SK-MEL-5 (cell line): Measurements from ENCODE around the gene CDK3. TPM values are rescaled to one million over a fixed set of nuclear protein-coding genes. Genes with fewer than 3 reads are reported as not detected.
A peak's percentile ranks its signal among the peaks of the same experiment; 100 is the strongest.
"Not testable (repeated sequence)": the region's sequence is repeated elsewhere in the genome, so short reads cannot be mapped to it uniquely, and the experiment has no call there.

Experiments used
- DNase-seq: peaks from one replicate; pipeline ENCODE4 v3.0.0-alpha.2; 2016; ENCODE audit warnings: low read depth, low spot score
- in situ Hi-C: cut with HindIII; loops from 2 replicates; pipeline ENCODE4 v1.10.0; 2016; ENCODE audit warnings: low sequenced_read_pairs, high pct_unique_total_duplicates, low pct_unique_long_range_greater_than_20kb
- polyA plus RNA-seq, 2 experiments: library from polyadenylated mRNA; depleted of rRNA; stranded (reverse); fragments of >200 nt; gene quantifications; 2 replicates each; pipeline ENCODE4 v1.2.3, GENCODE V29; 2015
- total RNA-seq: library from RNA; depleted of rRNA; stranded (reverse); fragments of >200 nt; shearing (Covaris generic); gene quantifications from 2 replicates; pipeline ENCODE4 v1.2.3, GENCODE V29; 2014; rRNA removed

CDK3 gene
- 3.1 and 4.3 TPM in 2 replicates for total RNA-seq
- 3.7 and 4.1 TPM in 2 replicates for polyA plus RNA-seq (2015; cell fraction: cytosol; rRNA removed)
- 96.5 and 110 TPM in 2 replicates for polyA plus RNA-seq (2015; cell fraction: nucleus; rRNA removed)

DNA sequence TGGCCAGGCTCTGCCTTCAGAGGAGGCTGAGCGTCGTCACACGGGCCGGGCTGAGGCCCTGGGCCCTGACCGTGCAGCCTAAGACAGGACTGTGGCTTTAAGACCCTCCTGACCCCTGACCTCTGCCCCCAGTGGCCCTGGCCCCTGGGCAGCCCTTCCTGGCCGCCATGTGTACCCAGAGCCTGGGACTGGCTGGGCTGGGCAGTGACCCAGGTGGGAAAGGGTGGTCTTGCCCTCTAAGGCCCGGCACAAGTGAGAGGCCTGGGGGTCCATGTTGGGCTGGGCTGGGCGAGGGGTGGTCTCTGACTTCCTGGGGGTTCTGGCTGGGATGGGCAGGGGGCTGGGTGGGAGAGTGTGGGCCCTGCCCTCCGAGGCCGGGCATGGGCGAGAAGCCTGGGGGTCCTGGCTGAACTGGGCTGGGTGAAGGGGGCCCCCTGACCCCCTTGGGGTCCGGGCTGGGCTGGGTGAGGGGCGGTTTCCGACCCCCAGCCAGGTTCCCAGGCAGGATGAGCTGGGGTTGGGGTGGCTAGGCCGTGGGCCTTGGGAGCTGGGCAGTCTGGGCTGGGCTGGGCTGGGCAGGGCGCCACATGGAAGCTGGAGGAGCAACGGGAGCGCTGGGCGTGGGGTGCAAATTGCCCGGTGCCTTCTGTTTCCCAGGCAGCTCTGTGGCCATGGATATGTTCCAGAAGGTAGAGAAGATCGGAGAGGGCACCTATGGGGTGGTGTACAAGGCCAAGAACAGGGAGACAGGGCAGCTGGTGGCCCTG, at the start of gene CDK3:
Gene CDK3, plus strand, starts transcription at position 101 of the 767 bp plus-strand sequence. Its CDS starts 571 bp downstream, at position 672.
- DNase-seq: no peak
- in situ Hi-C loops: no loop called here

- in situ Hi-C loops: no loop called here
- DNase-seq: no peak
Observed at GRCh38 chr17:75950855-75951554, 49.6 kb upstream of the CDK3 start.

DNA sequence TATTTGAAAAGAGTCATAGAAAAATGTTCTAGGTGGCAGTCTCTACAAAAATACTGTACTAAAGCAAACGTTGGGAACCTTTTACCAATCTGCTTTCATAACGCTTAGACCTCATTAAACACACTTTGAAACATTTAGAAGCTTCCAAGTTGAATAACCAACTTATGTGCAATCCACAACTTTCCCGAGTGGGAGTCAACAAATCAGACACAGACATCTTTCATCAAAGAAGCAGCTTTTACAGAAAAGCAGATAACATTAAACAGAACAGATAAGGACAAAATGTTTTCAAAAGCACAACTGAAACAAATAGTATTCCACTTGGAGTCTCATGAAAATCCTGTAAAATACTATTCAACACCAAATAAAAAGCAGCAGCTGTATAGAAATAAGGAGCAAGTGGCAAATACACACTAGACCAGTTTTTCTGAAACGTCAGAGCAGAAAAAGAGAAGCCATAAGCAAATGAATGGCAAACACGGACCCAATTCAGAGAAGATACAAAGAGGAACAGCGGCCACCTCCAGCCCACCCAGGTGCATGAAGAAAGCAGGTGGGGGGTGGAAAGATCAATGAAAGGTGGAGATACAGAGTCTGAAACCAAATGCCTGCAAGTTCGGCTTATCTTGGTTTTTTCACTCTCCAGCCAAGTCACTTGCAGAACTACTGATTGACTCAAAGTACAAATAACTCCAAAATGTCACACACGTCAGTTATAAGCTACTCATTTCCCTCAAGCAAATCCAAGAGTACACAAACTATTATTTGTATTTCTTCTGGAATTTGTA, 41.4 kb upstream of the CDK3 start:
- DNase-seq: no peak
- in situ Hi-C loops: no loop called here

DNA sequence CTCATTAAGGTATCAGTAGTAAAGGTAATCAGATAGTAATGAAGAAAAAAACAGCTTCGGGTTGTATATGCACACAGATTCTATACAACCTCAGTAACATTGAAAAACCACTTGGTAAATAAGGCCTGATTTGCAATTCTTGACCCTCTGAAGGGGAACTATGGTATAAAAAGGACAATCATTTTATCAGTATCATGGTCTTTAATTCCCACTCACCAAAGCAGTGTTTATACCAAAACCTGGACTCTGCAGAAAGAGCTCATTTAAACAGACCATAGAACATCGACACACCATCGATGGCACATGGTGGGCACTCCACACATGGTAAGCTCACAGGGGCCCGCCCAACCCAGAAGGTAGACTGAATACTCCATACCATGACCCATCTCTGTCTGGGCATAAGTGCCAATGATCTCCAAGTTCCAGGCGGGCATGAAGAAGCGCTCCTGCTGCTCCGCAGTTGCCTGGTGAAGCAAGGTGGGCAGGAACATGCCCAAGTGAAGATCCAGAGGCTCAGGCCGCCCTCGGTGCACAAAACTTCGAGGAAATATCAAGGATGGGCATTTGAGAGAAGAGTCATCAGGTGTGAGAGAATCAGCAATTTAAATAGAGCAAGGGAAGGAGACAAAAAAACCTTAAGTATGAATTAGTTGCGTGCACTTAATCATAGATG, 40.7 kb upstream of the CDK3 start:
- in situ Hi-C loops: no loop called here
- DNase-seq: no peak

DNA sequence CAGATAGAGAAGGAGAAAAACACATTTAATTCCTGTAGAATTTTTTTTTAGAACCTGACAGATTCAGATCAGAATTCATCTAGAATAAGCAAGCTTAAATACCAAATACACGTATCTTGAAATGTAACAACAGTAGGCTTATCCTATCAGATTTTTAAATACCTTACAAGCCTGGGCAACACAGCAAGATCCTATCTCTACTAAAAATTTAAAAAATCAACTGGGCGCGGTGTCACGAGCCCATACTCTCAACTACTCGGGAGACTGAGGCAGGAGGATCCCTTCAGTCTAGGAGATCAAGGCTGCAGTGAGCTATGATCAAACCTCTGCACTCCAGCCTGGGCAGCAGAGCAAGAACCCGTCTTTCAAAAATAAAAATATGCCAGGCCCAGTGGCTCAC, 35.2 kb upstream of the CDK3 start:
- no peak for DNase-seq
- in situ Hi-C loops: no loop called here

- DNase-seq, in situ Hi-C loops: not testable (repeated sequence)
Observed at GRCh38 chr17:75969044-75969443, 31.6 kb upstream of the CDK3 start.

DNA sequence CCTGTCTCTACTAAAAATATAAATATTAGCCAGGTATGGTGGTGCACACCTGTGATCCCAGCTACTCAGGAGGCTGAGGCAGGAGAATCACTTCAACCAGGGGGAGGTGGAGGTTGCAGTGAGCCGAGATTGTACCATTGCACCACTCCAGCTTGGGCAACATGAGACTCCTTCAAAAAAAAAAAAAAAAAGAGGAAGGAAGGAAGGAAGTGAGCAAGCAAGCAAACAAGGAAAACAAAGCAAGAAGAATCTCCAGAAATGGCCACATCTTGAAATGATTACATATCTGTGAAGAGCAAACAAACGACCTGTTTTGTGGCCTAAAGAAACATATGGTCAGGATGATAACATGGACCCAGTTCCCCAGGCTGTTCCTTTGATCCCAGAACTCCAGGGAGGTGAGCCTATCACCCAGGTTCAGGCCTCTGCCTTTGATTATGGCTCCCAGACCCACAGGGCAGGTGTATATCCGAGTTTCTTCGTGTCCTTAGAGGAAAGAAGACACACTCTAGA, 30.6 kb upstream of the CDK3 start:
- no peak for DNase-seq
- in situ Hi-C loops: no loop called here

- in situ Hi-C loops: no loop called here
- DNase-seq: no peak
Observed at GRCh38 chr17:75970626-75971025, 30.0 kb upstream of the CDK3 start.

GRCh38 chr17:75975187-75975586, 25.5 kb upstream of the CDK3 start:
- in situ Hi-C loops: not testable (repeated sequence)

GRCh38 chr17:75975757-75976174, 24.9 kb upstream of the CDK3 start:
- in situ Hi-C loops: no loop called here
- no peak for DNase-seq

More at GRCh38 chr17:75975187-75975586, 25.5 kb upstream of the CDK3 start:
- not testable (repeated sequence) for DNase-seq

DNA sequence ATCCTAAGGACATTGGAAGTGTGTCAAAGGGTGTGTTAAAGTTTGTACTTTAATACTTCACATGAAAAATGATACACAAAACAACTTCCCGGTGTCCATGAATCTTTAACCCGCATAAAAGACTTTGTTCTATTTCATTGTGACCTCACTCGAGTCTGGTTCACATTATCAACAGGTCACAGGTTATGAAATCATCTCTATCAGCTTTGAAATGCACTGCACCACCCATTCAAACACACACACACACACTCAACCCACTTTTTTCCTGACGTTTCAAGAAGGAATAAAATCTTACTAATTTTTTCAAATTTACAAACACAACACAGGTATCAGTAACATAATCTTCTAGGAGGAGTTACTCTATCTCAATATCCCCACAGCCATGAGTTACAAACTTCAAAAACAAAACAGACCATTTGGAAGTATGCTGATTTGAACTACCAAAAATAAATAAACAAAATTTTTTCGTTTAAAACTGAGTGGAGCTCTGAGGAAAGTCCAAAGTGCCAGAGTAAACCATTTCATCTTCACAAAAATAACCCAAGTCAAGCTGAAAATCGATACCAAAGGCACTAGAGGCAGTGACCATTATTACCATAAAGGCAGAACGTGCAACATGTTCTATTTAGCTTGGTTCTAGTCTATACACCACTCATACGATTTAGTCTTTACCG, 24.3 kb upstream of the CDK3 start:
- in situ Hi-C loops: no loop called here
- DNase-seq: no peak

DNA sequence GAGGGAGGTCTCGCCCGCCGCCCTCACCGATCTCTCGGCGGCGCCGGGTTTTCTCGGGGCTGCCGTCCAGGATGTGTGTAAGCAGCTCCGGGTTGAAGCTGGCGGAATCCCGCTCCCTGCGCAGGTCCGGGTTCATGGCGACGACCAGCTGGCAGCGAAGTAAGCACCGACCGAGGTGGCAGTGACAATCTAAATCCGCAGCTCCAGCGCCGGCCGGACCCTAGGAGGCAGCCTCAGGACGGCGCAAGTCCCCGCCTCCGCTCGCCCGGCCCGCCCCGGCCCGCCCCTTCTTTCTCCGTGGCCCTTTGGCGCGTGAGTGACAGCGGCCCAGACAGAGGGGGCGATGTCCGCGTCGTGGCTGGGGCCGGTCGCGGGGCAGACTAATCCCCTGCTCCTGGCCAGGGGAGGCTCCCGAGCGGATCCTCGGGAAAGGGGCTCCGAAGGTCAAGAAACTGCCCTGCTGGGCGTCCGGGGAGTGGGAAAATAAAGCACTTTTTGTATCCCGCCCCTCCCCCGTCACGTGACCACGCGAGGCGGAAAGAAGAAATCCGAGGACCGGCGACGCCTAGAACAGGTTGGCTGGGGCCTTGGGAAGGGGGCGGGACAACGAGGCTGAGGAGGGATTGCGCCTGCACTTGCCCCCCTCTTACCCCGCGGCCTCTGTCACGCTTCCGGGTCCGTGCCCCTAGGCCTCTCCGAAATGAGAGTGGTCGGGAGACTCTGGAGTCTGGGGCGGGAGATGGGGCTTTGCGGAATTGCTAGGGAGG, 21.5 kb upstream of the CDK3 start, which contains the start of the genes ACOX1 and TEN1:
Gene ACOX1, minus strand, starts transcription at position 229 of the 767 bp plus-strand sequence. Its CDS starts 93 bp downstream, at position 136.
Gene TEN1, plus strand, starts transcription at position 303 of the 767 bp plus-strand sequence. CDS start 6,953 bp downstream, outside the sequence.
- peak; percentile 100 for DNase-seq

GRCh38 chr17:75979705-75980187, 20.9 kb upstream of the CDK3 start:
- DNase-seq: no peak
- in situ Hi-C loops: no loop called here

More for the DNA sequence above, 21.5 kb upstream of the CDK3 start, which contains the start of the genes ACOX1 and TEN1:
- in situ Hi-C loops: no loop called here

DNA sequence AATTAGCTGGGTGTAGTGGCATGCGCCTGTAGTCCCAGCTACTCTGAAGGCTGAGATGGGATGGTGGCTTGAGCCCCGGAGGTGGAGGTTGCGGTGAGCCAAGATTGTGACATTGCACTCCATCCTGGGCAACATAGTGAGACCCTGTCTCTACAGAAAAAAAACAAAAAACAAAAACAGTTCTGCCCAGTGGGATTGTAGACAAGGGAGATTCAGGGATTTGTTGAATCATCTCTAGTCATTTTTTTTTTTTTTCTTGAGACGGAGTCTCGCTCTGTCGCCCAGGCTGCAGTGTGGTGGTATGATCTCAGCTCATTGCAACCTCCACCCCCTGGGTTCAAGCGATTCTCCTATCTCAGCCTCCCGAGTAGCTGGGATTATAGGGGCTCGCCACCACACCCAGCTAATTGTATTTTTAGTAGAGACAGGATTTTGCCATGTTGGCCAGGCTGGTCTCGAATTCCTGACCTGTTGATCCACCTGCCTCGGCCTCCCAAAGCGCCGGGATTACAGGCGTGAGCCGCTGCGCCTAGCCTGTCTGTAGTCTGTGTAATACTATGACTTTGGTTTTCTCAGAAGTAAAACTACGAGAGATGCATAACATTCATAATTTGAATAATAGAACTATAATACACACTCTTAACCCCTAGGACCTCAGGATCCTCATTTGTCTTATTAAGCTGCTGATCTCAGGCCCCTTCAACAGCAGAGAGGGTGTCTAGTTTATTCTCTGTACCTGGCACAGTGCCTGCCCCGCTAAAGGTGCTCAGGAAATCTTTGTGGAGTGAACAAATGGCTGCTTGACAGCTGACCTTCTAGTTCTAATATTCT, 20.3 kb upstream of the CDK3 start:
- DNase-seq: no peak
- in situ Hi-C loops: no loop called here
